ENCODE results near the gene INPP1.
A peak's percentile ranks its signal among the peaks of the same experiment; 100 is the strongest.

The INPP1 gene

DNA sequence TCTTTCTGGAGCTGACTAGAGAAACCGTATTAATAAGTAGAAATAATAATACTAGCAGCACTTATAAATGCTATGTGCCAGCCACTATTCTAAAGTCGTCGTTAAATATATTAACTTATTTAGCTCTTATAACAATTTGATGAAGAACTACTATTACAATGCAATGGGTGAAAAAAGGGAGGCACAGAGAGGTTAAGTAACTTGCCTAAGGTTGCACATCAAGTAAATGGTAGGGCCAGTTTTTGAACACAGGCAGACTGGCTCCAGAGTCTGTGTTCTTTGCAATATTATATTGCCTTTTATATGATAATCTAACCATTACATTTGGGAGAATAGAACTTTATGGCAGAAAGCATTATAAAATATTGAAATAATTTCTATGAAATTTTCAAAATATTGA, 17.6 kb downstream of the INPP1 start:
- ATAC-seq (ENCODE audit: low read depth) = no peak

DNA sequence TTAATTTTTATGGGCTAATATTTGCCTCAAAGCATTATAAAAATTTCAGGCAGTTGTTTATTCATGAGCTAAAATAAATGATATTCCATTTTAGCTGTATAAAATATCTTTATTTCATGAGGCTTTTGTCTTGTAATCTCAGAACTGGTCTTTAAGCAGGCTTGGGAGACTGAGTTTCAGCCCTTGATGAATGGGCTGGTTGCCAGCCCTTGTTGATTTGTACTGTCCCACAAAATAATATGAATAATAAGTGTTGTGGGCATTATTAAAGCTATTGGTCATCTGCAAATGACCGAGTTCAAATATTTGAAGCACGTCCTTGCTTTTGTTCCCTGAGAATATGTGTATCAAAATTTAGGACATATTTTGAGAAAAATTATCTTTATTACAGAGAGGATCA, 18.2 kb downstream of the INPP1 start:
- H3K27me3 Mint-ChIP-seq = no peaks in the 10 kb centered on the region
- ATAC-seq (ENCODE audit: low read depth) (no peak), DNase-seq (ENCODE audit: low spot score in 2 of 2) (no peak)
- H3K4me3 Mint-ChIP-seq = no peak overlapping the region
- no peaks in the 10 kb centered on the region for H3K36me3 Mint-ChIP-seq
- no peaks in the 10 kb centered on the region for H3K9me3 Mint-ChIP-seq
- H3K4me1 Mint-ChIP-seq = peaks cover 6% of the 10 kb centered on the region
- H3K27ac Mint-ChIP-seq = no peak overlapping the region

More for the DNA sequence above, 17.6 kb downstream of the INPP1 start:
- DNase-seq (ENCODE audit: low spot score in 2 of 2) = no peak
- Mint-ChIP-seq H3K27ac (no peak overlapping the region), H3K27me3 (no peaks in the 10 kb centered on the region), H3K4me1 (peaks cover 6% of the 10 kb centered on the region), H3K36me3 (no peaks in the 10 kb centered on the region), H3K9me3 (no peaks in the 10 kb centered on the region), H3K4me3 (no peak overlapping the region)

DNA sequence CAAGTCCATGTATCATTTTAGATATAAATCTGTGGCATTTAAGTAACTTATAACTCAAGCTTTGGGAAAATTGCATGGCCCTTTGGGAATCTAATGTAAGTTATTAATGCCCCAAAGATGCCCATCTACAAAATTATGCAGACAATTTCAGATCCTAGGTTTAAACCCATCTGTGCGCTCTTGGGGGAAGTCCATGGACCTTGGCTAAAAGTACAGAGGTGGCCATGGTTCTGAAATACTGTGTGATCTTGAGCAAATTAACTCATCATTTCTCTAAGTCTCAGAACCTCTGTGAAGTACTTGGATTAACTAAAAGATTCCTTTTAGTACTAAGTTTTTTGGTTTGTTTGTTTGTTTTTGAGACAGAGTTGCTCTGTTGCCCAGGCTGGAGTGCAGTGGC, 19.5 kb downstream of the INPP1 start:
- H3K36me3 Mint-ChIP-seq = no peaks in the 10 kb centered on the region
- no peak for ATAC-seq (ENCODE audit: low read depth)
- H3K9me3 Mint-ChIP-seq = no peaks in the 10 kb centered on the region

DNA sequence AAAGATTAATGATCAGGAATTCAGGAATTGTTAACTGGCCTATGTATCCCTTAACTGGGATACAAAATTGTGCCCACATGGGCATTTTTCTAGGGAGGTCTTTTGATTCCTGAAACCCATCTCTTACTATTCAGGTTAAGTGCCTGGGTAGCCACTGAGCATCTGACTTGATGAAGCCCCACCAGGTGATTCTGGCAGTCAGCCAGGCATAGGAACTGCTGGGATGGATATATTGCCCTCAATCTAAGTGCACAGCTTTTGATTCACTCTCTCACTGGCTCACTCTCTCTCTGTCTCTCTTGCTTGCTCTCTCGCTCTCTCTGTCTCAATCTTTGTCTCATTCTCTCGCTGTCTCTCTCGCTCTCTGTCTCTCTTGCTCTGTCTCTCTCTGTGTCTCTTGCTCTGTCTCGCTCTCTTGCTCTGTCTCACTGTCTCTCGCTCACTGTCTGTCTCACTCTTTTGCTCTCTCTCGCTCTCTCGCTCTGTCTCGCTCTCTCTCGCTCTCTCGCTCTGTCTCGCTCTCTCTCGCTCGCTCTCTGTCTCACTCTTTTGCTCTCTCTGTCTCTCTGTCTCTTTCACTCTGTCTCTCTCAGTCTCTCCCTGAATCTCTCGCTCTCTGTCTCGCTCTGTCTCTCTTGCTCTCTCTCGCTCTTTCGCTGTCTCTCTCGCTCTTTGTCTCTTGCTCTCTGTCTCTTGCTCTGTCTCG, 22.3 kb downstream of the INPP1 start:
- DNase-seq (ENCODE audit: low spot score in 2 of 2) (no peak), ATAC-seq (ENCODE audit: low read depth) (no peak)
- peaks cover 4% of the 10 kb centered on the region for H3K36me3 Mint-ChIP-seq
- H3K9me3 Mint-ChIP-seq = no peaks in the 10 kb centered on the region
- no peaks in the 10 kb centered on the region for H3K27me3 Mint-ChIP-seq
- H3K27ac Mint-ChIP-seq = no peak overlapping the region
- H3K4me3 Mint-ChIP-seq = no peak overlapping the region
- no peaks in the 10 kb centered on the region for H3K4me1 Mint-ChIP-seq

More for the DNA sequence above, 19.5 kb downstream of the INPP1 start:
- H3K4me1 Mint-ChIP-seq = peaks cover 6% of the 10 kb centered on the region
- no peak overlapping the region for H3K4me3 Mint-ChIP-seq
- DNase-seq (ENCODE audit: low spot score in 2 of 2) = no peak
- H3K27ac Mint-ChIP-seq = no peak overlapping the region
- no peaks in the 10 kb centered on the region for H3K27me3 Mint-ChIP-seq

DNA sequence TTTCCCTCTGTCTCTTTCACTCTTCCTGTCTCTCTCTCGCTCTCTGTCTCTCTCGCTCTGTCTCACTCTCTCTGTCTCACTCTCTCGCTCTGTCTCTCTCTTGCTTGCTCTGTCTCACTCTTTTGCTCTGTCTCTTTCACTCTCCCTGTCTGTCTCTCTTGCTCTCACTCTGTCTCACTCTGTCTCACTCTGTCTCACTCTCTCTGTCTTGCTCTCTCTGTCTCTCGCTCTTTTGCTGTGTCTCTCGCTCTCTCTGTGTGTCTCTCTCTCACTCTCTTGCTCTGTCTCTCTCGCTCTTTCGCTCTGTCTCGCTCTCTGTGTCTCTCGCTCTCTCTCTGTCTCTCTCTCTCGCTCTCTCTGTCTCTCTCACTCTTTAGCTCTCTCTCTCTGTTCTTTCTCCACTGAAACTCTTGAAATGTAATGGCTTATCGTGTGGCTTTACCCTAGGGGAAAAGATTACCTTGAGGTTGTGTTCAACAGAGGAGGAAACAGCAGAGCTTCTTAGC, 22.9 kb downstream of the INPP1 start:
- H3K27ac Mint-ChIP-seq = no peak overlapping the region
- H3K9me3 Mint-ChIP-seq = no peaks in the 10 kb centered on the region
- no peak overlapping the region for H3K4me3 Mint-ChIP-seq
- DNase-seq (ENCODE audit: low spot score in 2 of 2) (no peak), ATAC-seq (ENCODE audit: low read depth) (no peak)
- H3K27me3 Mint-ChIP-seq = no peaks in the 10 kb centered on the region
- H3K36me3 Mint-ChIP-seq = peaks cover 4% of the 10 kb centered on the region
- no peaks in the 10 kb centered on the region for H3K4me1 Mint-ChIP-seq

DNA sequence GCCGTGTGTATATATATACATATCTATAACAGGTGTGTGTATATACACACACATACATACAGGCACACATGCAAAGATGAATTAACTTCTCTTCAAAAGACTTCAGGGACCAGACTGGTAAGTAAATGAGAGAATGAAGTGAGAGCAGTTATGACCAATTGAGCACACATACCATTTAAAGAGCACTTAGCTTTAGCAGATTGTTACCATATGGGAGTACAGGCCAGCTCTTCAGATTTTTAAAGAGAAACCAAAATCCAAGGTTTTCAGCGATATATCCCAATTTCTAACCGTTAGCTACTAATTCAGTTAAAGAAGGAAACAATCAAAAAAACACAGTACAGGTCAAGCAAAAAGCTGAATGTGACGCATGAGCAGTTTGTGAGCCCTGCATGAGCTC, 23.7 kb downstream of the INPP1 start:
- peaks cover 4% of the 10 kb centered on the region for H3K36me3 Mint-ChIP-seq
- no peak for ATAC-seq (ENCODE audit: low read depth)

DNA sequence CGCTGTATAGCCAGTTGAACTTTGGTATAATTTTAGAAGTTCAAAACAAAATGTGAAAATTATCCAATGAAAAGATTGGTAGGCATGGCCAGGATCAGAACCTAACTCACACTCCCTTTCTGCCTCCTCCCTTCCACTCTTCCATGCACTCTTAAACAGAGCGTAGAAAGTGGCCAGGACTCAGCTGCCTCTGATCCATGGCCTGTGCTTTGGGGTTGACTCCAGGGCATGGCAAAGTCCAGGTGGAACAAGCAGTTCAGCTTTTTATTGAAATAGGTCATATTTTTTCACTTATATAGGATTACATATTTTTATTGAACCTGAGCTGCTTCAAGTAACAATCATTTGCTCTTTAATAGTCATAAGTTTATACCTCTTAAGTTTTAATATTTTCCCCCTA, 26.2 kb downstream of the INPP1 start:
- no peak overlapping the region for H3K4me3 Mint-ChIP-seq
- ATAC-seq (ENCODE audit: low read depth) (no peak), DNase-seq (ENCODE audit: low spot score in 2 of 2) (no peak)
- no peaks in the 10 kb centered on the region for H3K9me3 Mint-ChIP-seq
- no peaks in the 10 kb centered on the region for H3K4me1 Mint-ChIP-seq
- no peaks in the 10 kb centered on the region for H3K27me3 Mint-ChIP-seq
- H3K27ac Mint-ChIP-seq = no peak overlapping the region
- peaks cover 4% of the 10 kb centered on the region for H3K36me3 Mint-ChIP-seq

More for the DNA sequence above, 23.7 kb downstream of the INPP1 start:
- Mint-ChIP-seq H3K4me3 (no peak overlapping the region), H3K4me1 (no peaks in the 10 kb centered on the region), H3K27ac (no peak overlapping the region), H3K9me3 (no peaks in the 10 kb centered on the region), H3K27me3 (no peaks in the 10 kb centered on the region)
- DNase-seq (ENCODE audit: low spot score in 2 of 2) = no peak

DNA sequence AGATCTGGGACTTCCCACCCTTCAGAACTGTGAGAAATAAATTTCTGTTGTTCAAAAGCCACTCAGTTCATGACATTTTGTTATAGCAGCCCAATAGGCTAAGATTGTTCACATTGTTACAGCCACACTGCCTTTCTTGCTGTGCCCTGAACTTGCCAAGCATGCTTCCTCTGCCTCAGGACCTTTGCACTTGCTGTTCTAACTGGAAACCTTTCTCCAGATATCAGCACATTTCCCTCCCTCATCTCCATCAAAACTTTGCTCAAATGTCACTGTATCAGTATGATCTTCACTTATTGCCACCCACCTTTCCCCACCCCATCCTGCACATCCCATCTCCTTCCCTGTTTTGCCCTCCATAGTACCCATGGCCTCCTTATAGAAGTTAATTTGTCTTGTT, 32.7 kb downstream of the INPP1 start:
- peaks cover 1% of the 10 kb centered on the region for H3K9me3 Mint-ChIP-seq
- H3K27me3 Mint-ChIP-seq = no peaks in the 10 kb centered on the region
- no peaks in the 10 kb centered on the region for H3K4me1 Mint-ChIP-seq
- DNase-seq (ENCODE audit: low spot score in 2 of 2) = no peak
- ATAC-seq (ENCODE audit: low read depth) = no peak
- H3K36me3 Mint-ChIP-seq = no peaks in the 10 kb centered on the region
- no peak overlapping the region for H3K27ac Mint-ChIP-seq
- no peak overlapping the region for H3K4me3 Mint-ChIP-seq

GRCh38 chr2:190376591-190377245, 33.3 kb downstream of the INPP1 start:
- no peak for DNase-seq (ENCODE audit: low spot score in 2 of 2)
- no peaks in the 10 kb centered on the region for H3K27me3 Mint-ChIP-seq
- peaks cover 1% of the 10 kb centered on the region for H3K9me3 Mint-ChIP-seq
- no peak for ATAC-seq (ENCODE audit: low read depth)
- no peak overlapping the region for H3K4me3 Mint-ChIP-seq
- no peaks in the 10 kb centered on the region for H3K36me3 Mint-ChIP-seq
- H3K4me1 Mint-ChIP-seq = no peaks in the 10 kb centered on the region
- H3K27ac Mint-ChIP-seq = no peak overlapping the region

DNA sequence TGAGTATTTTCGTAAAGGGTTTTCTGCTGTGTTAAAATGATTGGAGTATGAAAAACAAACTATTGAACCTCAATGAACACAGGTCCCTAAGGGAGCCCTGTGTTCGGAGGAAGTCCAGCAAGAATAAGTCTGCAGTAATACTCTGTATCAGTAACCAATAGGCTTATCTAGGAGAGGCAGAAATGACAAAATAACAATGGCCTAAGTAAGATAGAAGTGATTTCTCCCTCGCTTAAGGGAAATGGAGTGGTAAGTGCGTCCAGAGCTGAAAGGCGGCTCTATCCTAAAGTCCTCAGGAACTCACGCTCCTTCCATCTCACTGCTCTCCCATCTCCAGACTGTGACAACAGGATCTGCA, 35.5 kb downstream of the INPP1 start:
- Mint-ChIP-seq H3K27ac (no peak overlapping the region), H3K27me3 (no peaks in the 10 kb centered on the region), H3K36me3 (no peaks in the 10 kb centered on the region), H3K9me3 (peaks cover 1% of the 10 kb centered on the region), H3K4me1 (peaks cover 2% of the 10 kb centered on the region), H3K4me3 (no peak overlapping the region)
- DNase-seq (ENCODE audit: low spot score in 2 of 2) (no peak), ATAC-seq (ENCODE audit: low read depth) (no peak)

DNA sequence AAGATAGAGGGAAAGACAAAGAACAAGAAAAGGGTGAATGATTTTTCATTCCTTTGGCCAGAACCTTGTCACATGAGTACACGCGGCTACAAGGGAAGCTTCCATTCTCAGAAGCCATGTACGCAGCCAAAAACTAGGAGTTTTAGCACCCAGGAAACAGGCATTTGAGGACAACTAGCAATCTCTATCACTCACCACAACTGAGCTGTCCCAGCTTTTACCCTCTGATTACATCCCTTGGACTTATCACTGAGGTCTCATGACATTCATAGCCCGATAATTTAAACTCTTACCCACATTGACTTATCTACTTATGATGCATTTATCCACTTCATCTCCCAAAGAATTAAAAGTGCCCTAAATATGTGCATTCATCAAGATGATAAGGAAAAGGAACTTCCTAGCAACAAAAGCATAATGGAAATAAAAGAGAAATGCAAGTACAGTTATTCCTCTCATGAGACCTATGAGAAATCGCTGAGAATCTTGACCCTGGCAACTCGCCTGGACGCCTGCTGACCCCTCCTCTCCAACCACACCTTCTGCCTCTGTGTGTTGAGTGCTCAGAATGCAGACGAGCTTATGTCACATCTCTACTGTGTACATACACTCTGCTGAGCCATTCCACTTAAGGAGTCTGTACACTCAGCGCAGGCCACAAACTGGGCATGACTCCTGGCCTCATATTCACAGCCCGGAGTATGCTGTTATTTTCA, 36.0 kb downstream of the INPP1 start:
- Mint-ChIP-seq H3K27me3 (no peaks in the 10 kb centered on the region), H3K4me3 (no peak overlapping the region), H3K4me1 (peaks cover 2% of the 10 kb centered on the region), H3K9me3 (peaks cover 1% of the 10 kb centered on the region), H3K27ac (no peak overlapping the region), H3K36me3 (no peaks in the 10 kb centered on the region)
- DNase-seq (ENCODE audit: low spot score in 2 of 2) (no peak), ATAC-seq (ENCODE audit: low read depth) (no peak)

DNA sequence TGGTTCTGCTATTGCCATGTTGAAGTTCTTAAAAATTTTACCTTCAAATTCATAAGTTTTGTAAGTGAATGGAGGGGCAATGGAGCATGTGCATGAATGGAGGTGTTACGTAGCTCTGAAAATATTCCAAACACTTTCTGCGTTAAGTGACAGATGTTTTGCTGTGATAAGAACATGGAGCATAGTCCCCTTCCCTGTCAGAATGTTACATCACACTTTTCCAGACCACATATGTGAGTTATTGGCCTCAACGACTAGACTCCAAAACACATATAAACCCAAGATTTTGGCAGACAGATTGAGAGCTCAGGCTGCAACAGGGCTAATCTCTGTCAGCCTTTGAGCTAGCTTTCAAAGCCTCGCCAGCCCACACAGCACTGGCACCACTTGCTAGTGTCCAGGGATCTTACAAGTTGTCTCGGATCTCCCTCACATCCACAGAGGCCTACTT, 37.6 kb downstream of the INPP1 start:
- no peaks in the 10 kb centered on the region for H3K27me3 Mint-ChIP-seq
- no peak for ATAC-seq (ENCODE audit: low read depth)

DNA sequence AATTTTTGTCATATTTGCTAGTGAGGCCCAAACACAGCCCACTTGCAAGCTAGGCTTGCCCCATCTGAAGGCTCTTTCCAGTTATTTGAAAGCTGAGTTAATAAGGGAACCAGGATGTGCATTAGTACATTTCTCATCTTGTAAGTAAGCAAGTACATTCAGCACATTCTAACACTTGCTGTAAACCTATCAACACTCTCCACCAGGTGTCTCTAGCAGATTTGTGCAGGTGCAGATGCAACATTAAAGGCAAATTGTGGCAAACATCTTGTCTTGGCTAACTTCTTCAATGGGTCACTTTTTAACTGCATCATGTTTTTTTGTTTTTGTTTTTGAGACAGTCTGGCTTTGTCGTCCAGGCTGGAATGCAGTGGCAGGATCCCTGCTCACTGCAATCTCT, 39.5 kb downstream of the INPP1 start:
- DNase-seq (ENCODE audit: low spot score in 2 of 2) = peak in 1 of 2 donors; percentile 22
- Mint-ChIP-seq H3K4me3 (no peak overlapping the region), H3K4me1 (peaks cover 2% of the 10 kb centered on the region), H3K27ac (no peak overlapping the region), H3K36me3 (no peaks in the 10 kb centered on the region), H3K9me3 (no peaks in the 10 kb centered on the region), H3K27me3 (no peaks in the 10 kb centered on the region)
- peak; percentile 80 for ATAC-seq (ENCODE audit: low read depth)

More for the DNA sequence above, 37.6 kb downstream of the INPP1 start:
- Mint-ChIP-seq H3K4me3 (no peak overlapping the region), H3K27ac (no peak overlapping the region), H3K36me3 (no peaks in the 10 kb centered on the region), H3K4me1 (peaks cover 2% of the 10 kb centered on the region), H3K9me3 (peaks cover 1% of the 10 kb centered on the region)
- DNase-seq (ENCODE audit: low spot score in 2 of 2) = no peak

DNA sequence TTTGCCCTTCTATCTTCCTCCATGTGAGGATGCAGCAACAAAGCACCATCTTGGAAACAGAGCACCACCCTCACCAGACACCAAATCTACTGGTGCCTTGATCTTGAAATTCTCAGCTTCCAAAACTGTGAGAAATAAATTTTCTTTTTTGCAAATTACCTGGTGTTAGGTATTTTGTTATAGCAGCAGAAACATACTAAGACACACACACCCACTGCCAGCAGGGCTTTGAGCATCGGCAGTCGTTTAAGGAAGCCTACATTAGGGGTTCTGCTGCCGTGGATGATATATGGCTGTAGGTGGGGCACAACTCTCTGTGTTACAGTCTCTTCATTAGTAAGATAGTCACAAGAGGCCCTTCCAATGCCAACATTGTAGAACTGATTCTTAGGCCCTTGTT, 44.0 kb downstream of the INPP1 start:
- H3K36me3 Mint-ChIP-seq = no peaks in the 10 kb centered on the region
- peaks cover 2% of the 10 kb centered on the region for H3K4me1 Mint-ChIP-seq
- ATAC-seq (ENCODE audit: low read depth) (no peak), DNase-seq (ENCODE audit: low spot score in 2 of 2) (no peak)
- no peaks in the 10 kb centered on the region for H3K27me3 Mint-ChIP-seq
- no peak overlapping the region for H3K4me3 Mint-ChIP-seq
- no peaks in the 10 kb centered on the region for H3K9me3 Mint-ChIP-seq
- no peak overlapping the region for H3K27ac Mint-ChIP-seq
